AG04449 (cell line): ENCODE measurements around the gene PAK4.

Experiments
- CTCF ChIA-PET: fragments of 350-600 bp; formaldehyde crosslinking; extraction: SDS; loops from one replicate; lab custom pipeline; 2021; ENCODE audit warnings: antibody characterized with exemption; lab: Yijun Ruan, JAX
- POLR2A ChIA-PET: fragments of 400-600, 350-600 bp; formaldehyde crosslinking; extraction: SDS; loops from one replicate; lab custom pipeline; 2020; ENCODE audit warnings: antibody characterized with exemption, inconsistent platforms; lab: Yijun Ruan, JAX
- DNase-seq: peaks from one replicate; pipeline ENCODE4 v3.0.0-alpha.2; 2010; ENCODE audit warnings: low read depth, low spot score
- H3K4me3 ChIP-seq: 2 replicates; pipeline ENCODE4 v1.5.1; 2011; ENCODE audit warnings: low read depth, mild to moderate bottlenecking, control low read depth, low read length
- TF ChIP-seq, protein P1 (sequence below): IDR thresholded peaks from one replicate; pipeline ENCODE4 v1.5.1; 2011; ENCODE audit warnings: mild to moderate bottlenecking, moderate library complexity, low read length, control low read depth, inconsistent platforms; ENCODE audit not compliant: insufficient read depth; ENCODE audit errors: missing control alignments

PAK4 gene

DNA sequence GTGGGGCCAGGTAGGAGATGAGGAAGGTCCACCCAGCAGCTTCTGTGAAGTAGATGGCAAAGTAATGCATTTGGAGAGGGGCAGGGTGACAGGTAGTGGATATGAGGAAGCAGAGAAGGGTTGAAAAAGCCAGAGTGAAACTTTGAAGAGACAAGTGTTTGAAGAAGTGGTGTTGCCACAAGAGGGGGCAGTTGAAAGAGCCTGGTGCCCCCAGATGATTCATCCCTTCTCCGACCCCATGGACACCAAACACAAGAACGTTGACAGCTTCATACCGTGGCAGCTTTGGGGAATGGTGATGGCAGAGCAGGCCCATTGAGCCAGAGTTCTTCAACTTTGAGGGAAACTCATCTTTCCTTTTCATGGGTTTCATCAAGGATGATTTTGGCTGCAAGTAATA is 99.3 kb downstream of the PAK4 start:
- CTCF ChIA-PET: no interaction called here

More for the DNA sequence above, 99.3 kb downstream of the PAK4 start:
- POLR2A ChIA-PET: no interaction called here
- no peak for DNase-seq
- H3K4me3 ChIP-seq: no peak overlapping the region
- TF ChIP-seq, protein P1, sequence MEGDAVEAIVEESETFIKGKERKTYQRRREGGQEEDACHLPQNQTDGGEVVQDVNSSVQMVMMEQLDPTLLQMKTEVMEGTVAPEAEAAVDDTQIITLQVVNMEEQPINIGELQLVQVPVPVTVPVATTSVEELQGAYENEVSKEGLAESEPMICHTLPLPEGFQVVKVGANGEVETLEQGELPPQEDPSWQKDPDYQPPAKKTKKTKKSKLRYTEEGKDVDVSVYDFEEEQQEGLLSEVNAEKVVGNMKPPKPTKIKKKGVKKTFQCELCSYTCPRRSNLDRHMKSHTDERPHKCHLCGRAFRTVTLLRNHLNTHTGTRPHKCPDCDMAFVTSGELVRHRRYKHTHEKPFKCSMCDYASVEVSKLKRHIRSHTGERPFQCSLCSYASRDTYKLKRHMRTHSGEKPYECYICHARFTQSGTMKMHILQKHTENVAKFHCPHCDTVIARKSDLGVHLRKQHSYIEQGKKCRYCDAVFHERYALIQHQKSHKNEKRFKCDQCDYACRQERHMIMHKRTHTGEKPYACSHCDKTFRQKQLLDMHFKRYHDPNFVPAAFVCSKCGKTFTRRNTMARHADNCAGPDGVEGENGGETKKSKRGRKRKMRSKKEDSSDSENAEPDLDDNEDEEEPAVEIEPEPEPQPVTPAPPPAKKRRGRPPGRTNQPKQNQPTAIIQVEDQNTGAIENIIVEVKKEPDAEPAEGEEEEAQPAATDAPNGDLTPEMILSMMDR: no peak
